ENCODE measurements around the gene JAZF1. TPM values are rescaled to one million over a fixed set of nuclear protein-coding genes. Genes with fewer than 3 reads are reported as not detected.

The JAZF1 gene
- total RNA-seq, 4 donors from 2014 or later: 29.3 to 33.8 (median 30.1) TPM

- Histone ChIP-seq H3K9me3 (no peaks in the 10 kb centered on the region), H3K4me1 (peaks cover 3 to 22% (median 16%) of the 10 kb centered on the region in 4 donors), H3K27me3 (no peaks in the 10 kb centered on the region), H3K27ac (replicated peaks in 1 of 4) (no peak overlapping the region), H3K36me3 (no peaks in the 10 kb centered on the region), H3K4me3 (no peak overlapping the region)
- DNase-seq (ENCODE audit: extremely low spot score): no peak
- no peak for TF ChIP-seq POLR2AphosphoS5 (IDR thresholded peaks at IDR 0.05)
- TF ChIP-seq POLR2A (IDR thresholded peaks at IDR 0.05; ENCODE audit: low read depth): no peak
- no peak for TF ChIP-seq CTCF (IDR thresholded peaks at IDR 0.05)
- TF ChIP-seq EP300 (IDR thresholded peaks at IDR 0.05): no peak
- intact Hi-C loops (cut with DNase I): no loop called here
Measured at GRCh38 chr7:27962273-27962672, 218.3 kb downstream of the JAZF1 start.

- H3K36me3 ChIP-seq: no peaks in the 10 kb centered on the region
- H3K27ac ChIP-seq (replicated peaks in 1 of 4): no peak overlapping the region
- H3K4me1 ChIP-seq: peaks cover 0 to 13% (median 9%) of the 10 kb centered on the region in 4 donors
- intact Hi-C loops (cut with DNase I): no loop called here
- WGBS: 89% methylated on average over 5 of the region's 5 CpGs
- no peak overlapping the region for H3K4me3 ChIP-seq
- DNase-seq (ENCODE audit: extremely low spot score): no peak
- no peaks in the 10 kb centered on the region for H3K9me3 ChIP-seq
- no peaks in the 10 kb centered on the region for H3K27me3 ChIP-seq
- TF ChIP-seq EP300 (IDR thresholded peaks at IDR 0.05) (no peak), CTCF (IDR thresholded peaks at IDR 0.05) (no peak), POLR2AphosphoS5 (IDR thresholded peaks at IDR 0.05) (no peak), POLR2A (IDR thresholded peaks at IDR 0.05; ENCODE audit: low read depth) (no peak)
Measured at GRCh38 chr7:27961255-27961654, 219.3 kb downstream of the JAZF1 start.

- Histone ChIP-seq H3K9me3 (no peaks in the 10 kb centered on the region), H3K36me3 (no peaks in the 10 kb centered on the region), H3K4me1 (peaks cover 0 to 4% (median 2%) of the 10 kb centered on the region in 4 donors), H3K27ac (replicated peaks in 1 of 4) (no peak overlapping the region), H3K27me3 (no peaks in the 10 kb centered on the region), H3K4me3 (no peak overlapping the region)
- 88% methylated on average over 1 of the region's 1 CpG for WGBS
- no peak for DNase-seq (ENCODE audit: extremely low spot score)
- intact Hi-C loops (cut with DNase I): no loop called here
- TF ChIP-seq POLR2AphosphoS5 (IDR thresholded peaks at IDR 0.05): no peak
- no peak for TF ChIP-seq POLR2A (IDR thresholded peaks at IDR 0.05; ENCODE audit: low read depth)
- no peak for TF ChIP-seq CTCF (IDR thresholded peaks at IDR 0.05)
- TF ChIP-seq EP300 (IDR thresholded peaks at IDR 0.05): no peak
Measured at GRCh38 chr7:27960415-27960814, 220.2 kb downstream of the JAZF1 start.

GRCh38 chr7:27958933-27959548 is 221.6 kb downstream of the JAZF1 start:
- Histone ChIP-seq H3K27me3 (no peaks in the 10 kb centered on the region), H3K9me3 (no peaks in the 10 kb centered on the region), H3K4me1 (peaks cover 0 to 3% (median 0%) of the 10 kb centered on the region in 4 donors), H3K36me3 (no peaks in the 10 kb centered on the region), H3K4me3 (no peak overlapping the region), H3K27ac (replicated peaks in 1 of 4) (no peak overlapping the region)
- DNase-seq (ENCODE audit: extremely low spot score): no peak
- intact Hi-C loops (cut with DNase I): no loop called here
- no peak for TF ChIP-seq EP300 (IDR thresholded peaks at IDR 0.05)
- TF ChIP-seq POLR2AphosphoS5 (IDR thresholded peaks at IDR 0.05): no peak

GRCh38 chr7:27955596-27955995 is 225.0 kb downstream of the JAZF1 start:
- no peak for DNase-seq (ENCODE audit: extremely low spot score)
- peaks cover 0 to 5% (median 2%) of the 10 kb centered on the region in 4 donors for H3K4me1 ChIP-seq
- no peak overlapping the region for H3K4me3 ChIP-seq
- H3K9me3 ChIP-seq: no peaks in the 10 kb centered on the region
- H3K27me3 ChIP-seq: no peaks in the 10 kb centered on the region
- no peaks in the 10 kb centered on the region for H3K36me3 ChIP-seq
- intact Hi-C loops (cut with DNase I): no loop called here
- TF ChIP-seq CTCF (IDR thresholded peaks at IDR 0.05): no peak
- no peak for TF ChIP-seq EP300 (IDR thresholded peaks at IDR 0.05)
- no peak for TF ChIP-seq POLR2A (IDR thresholded peaks at IDR 0.05; ENCODE audit: low read depth)
- no peak for TF ChIP-seq POLR2AphosphoS5 (IDR thresholded peaks at IDR 0.05)
- H3K27ac ChIP-seq (replicated peaks in 1 of 4): no peak overlapping the region
- WGBS: 93% methylated on average over 2 of the region's 2 CpGs
